HG02870 (cell line): ENCODE data around the gene GATC.

Source experiments
- ATAC-seq: cut with Tn5 transposase; IDR thresholded peaks from one replicate; pipeline ENCODE4 v1.9.1; 2021; ENCODE audit warnings: mild to moderate bottlenecking, moderate library complexity; ENCODE audit not compliant: unreplicated experiment

The GATC gene

GRCh38 chr12:120495731-120496412 is 49.6 kb downstream of the GATC start, which contains the start of gene DYNLL1:
Gene DYNLL1 (plus strand): TSS chr12:120496113. CDS start chr12:120496422, 309 bp downstream.
- peak; percentile 88 for ATAC-seq

- ATAC-seq = peak; percentile 14
These were observed 50.4 kb downstream of the GATC start for GRCh38 chr12:120496413-120497340.

GRCh38 chr12:120497524-120498150 is 51.4 kb downstream of the GATC start:
- ATAC-seq = no peak

- no peak for ATAC-seq
These were observed 52.7 kb downstream of the GATC start for GRCh38 chr12:120498870-120499515.

- no peak for ATAC-seq
These were observed 54.3 kb downstream of the GATC start for GRCh38 chr12:120500581-120500980.

GRCh38 chr12:120504587-120504986 is 58.3 kb downstream of the GATC start:
- no peak for ATAC-seq

- no peak for ATAC-seq
These were observed 62.3 kb downstream of the GATC start for GRCh38 chr12:120508537-120508936.
